IMR-90 (cell line): ENCODE data around the gene ZNF480. TPM values are rescaled to one million over a fixed set of nuclear protein-coding genes. Genes with fewer than 3 reads are reported as not detected.
"Not testable (repeated sequence)": the region's sequence is repeated elsewhere in the genome, so short reads cannot be mapped to it uniquely, and the experiment has no call there.

Source experiments
- ATAC-seq: fragments of 200-7000 bp; cut with Tn5 transposase; 2 replicates; pipeline ENCODE4 v1.9.1; 2020; ENCODE audit warnings: low read depth, mild to moderate bottlenecking, moderate library complexity
- BruUV-seq: library from RNA; stranded (reverse); fragments of 400-500 nt; replicated peaks from 2 replicates; lab custom pipeline; 2021; lab: Mats Ljungman, UMichigan
- CTCF ChIA-PET: fragments of 300-600 bp; formaldehyde crosslinking; extraction: SDS; loops from one replicate; lab custom pipeline; 2021; ENCODE audit warnings: antibody characterized with exemption; lab: Yijun Ruan, JAX
- POLR2A ChIA-PET: fragments of 300-600 bp; sonication (Branson Sonifier 250); formaldehyde crosslinking; loops from one replicate; lab custom pipeline; 2022; ENCODE audit warnings: antibody characterized with exemption; ENCODE audit not compliant: unreplicated experiment; lab: Charles Lee
- DNase-seq: peaks from one replicate; pipeline ENCODE4 v3.0.0; 2013
- H2AFZ ChIP-seq: replicated peaks from 2 replicates; pipeline ENCODE3; 2013; ENCODE audit warnings: low read length, mild to moderate bottlenecking; ENCODE audit not compliant: poor library complexity
- H2AK5ac ChIP-seq: 2 replicates; pipeline ENCODE4 v1.6.1; 2013; ENCODE audit warnings: low read depth, low read length, inconsistent platforms
- H2AK9ac ChIP-seq: replicated peaks from 2 replicates; pipeline ENCODE3; 2013; ENCODE audit warnings: mild to moderate bottlenecking, low read depth, low read length, moderate library complexity; ENCODE audit not compliant: poor library complexity
- H2BK120ac ChIP-seq: 2 replicates; pipeline ENCODE4 v1.6.1; 2013; ENCODE audit warnings: low read depth, low read length, inconsistent platforms
- H2BK15ac ChIP-seq: 3 replicates; pipeline ENCODE4 v1.6.1; 2013; ENCODE audit warnings: low read depth, low read length, inconsistent platforms
- H2BK20ac ChIP-seq: 2 replicates; pipeline ENCODE4 v1.6.1; 2013; ENCODE audit warnings: low read depth, mild to moderate bottlenecking, inconsistent platforms, low read length, moderate library complexity
- H2BK5ac ChIP-seq: 2 replicates; pipeline ENCODE4 v1.6.1; 2013; ENCODE audit warnings: mild to moderate bottlenecking, low read depth, low read length, inconsistent platforms; ENCODE audit not compliant: poor library complexity, severe bottlenecking
- H3K14ac ChIP-seq: replicated peaks from 2 replicates; pipeline ENCODE4 v1.6.1; 2013; ENCODE audit warnings: low read depth, low read length, inconsistent platforms
- H3K18ac ChIP-seq: 2 replicates; pipeline ENCODE4 v1.6.1; 2013; ENCODE audit warnings: low read depth, low read length, control low read depth
- H3K23ac ChIP-seq: 2 replicates; pipeline ENCODE4 v1.6.1; 2013; ENCODE audit warnings: low read depth, low read length, inconsistent platforms
- H3K27ac ChIP-seq: 2 replicates; pipeline ENCODE4 v1.5.1; 2013; ENCODE audit warnings: mild to moderate bottlenecking, control low read depth, low read length; ENCODE audit not compliant: insufficient read depth
- H3K27me3 ChIP-seq: 2 replicates; pipeline ENCODE4 v1.6.1; 2013; ENCODE audit warnings: low read length; ENCODE audit not compliant: control insufficient read depth, insufficient read depth
- H3K36me3 ChIP-seq: 2 replicates; pipeline ENCODE4 v1.6.1; 2013; ENCODE audit warnings: low read length, mixed read lengths; ENCODE audit not compliant: control insufficient read depth, insufficient read depth
- H3K4ac ChIP-seq: 2 replicates; pipeline ENCODE4 v1.6.1; 2013; ENCODE audit warnings: low read depth, low read length, inconsistent platforms
- H3K4me1 ChIP-seq: 2 replicates; pipeline ENCODE4 v1.6.1; 2013; ENCODE audit warnings: low read length, mixed read lengths; ENCODE audit not compliant: control insufficient read depth, insufficient read depth
- H3K4me2 ChIP-seq: 2 replicates; pipeline ENCODE4 v1.6.1; 2013; ENCODE audit warnings: low read depth, mild to moderate bottlenecking, control low read depth, low read length, moderate library complexity
- H3K4me3 ChIP-seq: 2 replicates; pipeline ENCODE4 v1.5.1; 2013; ENCODE audit warnings: low read depth, mild to moderate bottlenecking, control low read depth, low read length, moderate library complexity; ENCODE audit not compliant: insufficient read depth
- H3K56ac ChIP-seq: 2 replicates; pipeline ENCODE4 v1.6.1; 2013; ENCODE audit warnings: low read length, inconsistent platforms; ENCODE audit not compliant: insufficient read depth; ENCODE audit errors: extremely low read depth
- H3K79me1 ChIP-seq, 2 experiments: 2 replicates each; pipeline ENCODE4 v1.6.1; 2013; ENCODE audit warnings: low read length in 2 of 2, inconsistent platforms in 1 of 2, low read depth in 1 of 2
- H3K9ac ChIP-seq: 2 replicates; pipeline ENCODE4 v1.6.1; 2013; ENCODE audit warnings: low read depth, low read length, control low read depth
- H3K9me1 ChIP-seq: 2 replicates; pipeline ENCODE4 v1.6.1; 2013; ENCODE audit warnings: low read length, inconsistent platforms; ENCODE audit not compliant: insufficient read depth
- H3K9me3 ChIP-seq: 2 replicates; pipeline ENCODE4 v1.6.1; 2013; ENCODE audit warnings: low read length; ENCODE audit not compliant: control insufficient read depth, insufficient read depth
- H4K20me1 ChIP-seq: 2 replicates; pipeline ENCODE4 v1.6.1; 2013; ENCODE audit warnings: low read length, inconsistent platforms; ENCODE audit not compliant: insufficient read depth
- H4K5ac ChIP-seq: 2 replicates; pipeline ENCODE4 v1.6.1; 2013; ENCODE audit warnings: mild to moderate bottlenecking, low read depth, low read length, control low read depth
- H4K8ac ChIP-seq, 2 experiments: 2 replicates each; pipeline ENCODE4 v1.6.1; 2013; ENCODE audit warnings: low read depth in 2 of 2, low read length in 2 of 2, control low read depth in 1 of 2, inconsistent platforms in 1 of 2
- H4K91ac ChIP-seq: 2 replicates; pipeline ENCODE4 v1.6.1; 2013; ENCODE audit warnings: low read depth, low read length, inconsistent platforms; ENCODE audit not compliant: insufficient read depth
- WGBS, 2 experiments: methylation state at CpG; one replicate each; pipeline versions ENCODE4 v1.1.5 to v1.1.7; 2013; ENCODE audit warnings: missing lambda C conversion rate in 2 of 2; ENCODE audit not compliant: insufficient read length in 1 of 2; ENCODE audit errors: extremely low coverage in 2 of 2; 5-methylcytosine and 5-hydroxymethylcytosine counted together
- dilution Hi-C: fragments of 300-500 bp; cut with HindIII; formaldehyde crosslinking; loops from one replicate; pipeline ENCODE4 v1.14.3; 2018; ENCODE audit warnings: low sequenced_read_pairs; ENCODE audit not compliant: unreplicated experiment
- in situ Hi-C: fragments of 300-500 bp; cut with MboI; formaldehyde crosslinking; loops from 3 replicates; pipeline ENCODE4 v1.14.3; 2019; ENCODE audit warnings: low sequenced_read_pairs, inconsistent platforms, mixed read lengths
- intact Hi-C: fragments of 100-400 bp; cut with micrococcal nuclease; formaldehyde crosslinking; loops from 2 replicates; pipeline ENCODE4 v1.10.0; 2022
- polyA plus RNA-seq, 3 experiments: library from polyadenylated mRNA; depleted of rRNA; stranded (reverse); fragments of >200 nt; gene quantifications; 2 replicates each; pipeline ENCODE4 v1.2.3, GENCODE V29; 2012; ENCODE audit warnings: low replicate concordance in 1 of 3
- total RNA-seq: library from RNA; depleted of rRNA; stranded (reverse); fragments of >200 nt; gene quantifications from 2 replicates; pipeline ENCODE4 v1.2.3, GENCODE V29; 2012

ZNF480 gene
- total and polyA plus RNA-seq, 2 of the 4 experiments (the other 2 are of a cell fraction): 6.3 to 10.9 TPM

DNA sequence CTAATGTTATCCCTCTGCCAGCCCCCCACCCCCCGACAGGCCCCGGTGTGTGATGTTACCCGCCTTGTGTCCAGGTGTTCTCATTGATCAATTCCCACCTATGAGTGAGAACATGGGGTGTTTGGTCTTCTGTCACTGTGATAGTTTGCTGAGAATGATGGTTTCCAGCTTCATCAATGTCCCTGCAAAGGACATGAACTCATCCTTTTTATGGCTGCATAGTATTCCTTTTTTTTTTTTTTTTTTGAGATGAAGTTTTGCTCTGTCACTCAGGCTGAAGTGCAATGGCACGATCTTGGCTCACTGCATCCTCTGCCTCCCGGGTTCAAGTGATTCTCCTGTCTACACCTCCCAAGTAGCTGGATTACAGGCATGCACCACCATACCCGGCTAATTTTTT lies 4.0 kb upstream of the ZNF480 start:
- DNase-seq, ATAC-seq, H3K23ac ChIP-seq, H3K27me3 ChIP-seq, H3K9me1 ChIP-seq, H3K4me2 ChIP-seq, H2BK20ac ChIP-seq, H4K5ac ChIP-seq, BruUV-seq, POLR2A ChIA-PET, H3K4me1 ChIP-seq, H2BK5ac ChIP-seq, intact Hi-C loops, H4K8ac ChIP-seq, in situ Hi-C loops, dilution Hi-C loops, H2BK15ac ChIP-seq, H3K27ac ChIP-seq, H2AK5ac ChIP-seq, H4K91ac ChIP-seq, H2AK9ac ChIP-seq, H3K56ac ChIP-seq, CTCF ChIA-PET, H3K4me3 ChIP-seq, H3K9ac ChIP-seq, H2AFZ ChIP-seq, H3K4ac ChIP-seq, H4K20me1 ChIP-seq, H3K9me3 ChIP-seq, H3K18ac ChIP-seq, H2BK120ac ChIP-seq, H3K14ac ChIP-seq: not testable (repeated sequence)
- no CpG with 5 or more reads among the region's 6 CpGs for WGBS, 2 experiments
- Histone ChIP-seq H3K79me1 (peaks cover 0 to 11% of the 10 kb centered on the region in 2 experiments; a peak in 3 of 4 replicates), H3K36me3 (peaks cover 26% of the 10 kb centered on the region)
